Kidney (tissue), 14 donors: ENCODE measurements around the gene SLC39A11. TPM values are rescaled to one million over a fixed set of nuclear protein-coding genes. Genes with fewer than 3 reads are reported as not detected.

Experiments used
- DNase-seq, 5 donors: peaks; one replicate each; pipeline ENCODE4 v3.0.0-alpha.2; 2013 to 2020
- FAIRE-seq: peaks from 2 replicates; lab custom pipeline; 2012; peaks lifted over from hg19 to GRCh38; lab: Jason Lieb, UNC
- H3K27ac ChIP-seq, 2 donors: one replicate each; pipeline ENCODE4 v1.7.0; 2013; ENCODE audit warnings: low read depth in 2 of 2, low read length in 2 of 2, inconsistent platforms in 1 of 2
- H3K27me3 ChIP-seq: one replicate; pipeline ENCODE4 v1.7.1; 2013; ENCODE audit warnings: low read length, inconsistent platforms; ENCODE audit not compliant: control insufficient read depth, insufficient read depth
- H3K36me3 ChIP-seq, 3 donors: one replicate each; pipeline versions ENCODE4 v1.7.0 to v1.7.1; 2013; ENCODE audit warnings: low read length in 3 of 3, control low read depth in 1 of 3, inconsistent platforms in 1 of 3; ENCODE audit not compliant: insufficient read depth in 3 of 3, control insufficient read depth in 2 of 3
- H3K4me1 ChIP-seq, 3 donors: one replicate each; pipeline versions ENCODE4 v1.7.0 to v1.7.1; 2013; ENCODE audit warnings: low read length in 3 of 3, inconsistent platforms in 1 of 3, low read depth in 1 of 3; ENCODE audit not compliant: control insufficient read depth in 2 of 3, insufficient read depth in 2 of 3
- H3K4me3 ChIP-seq, 3 donors: one replicate each; pipeline versions ENCODE4 v1.7.0 to v1.8.1; 2013; ENCODE audit warnings: low read length in 3 of 3, control low read depth in 1 of 3, inconsistent platforms in 1 of 3
- H3K9ac ChIP-seq, 3 donors: one replicate each; pipeline versions ENCODE4 v1.7.0 to v1.7.1; 2013; ENCODE audit warnings: low read length in 3 of 3, control low read depth in 1 of 3, inconsistent platforms in 1 of 3
- H3K9me3 ChIP-seq, 3 donors: one replicate each; pipeline versions ENCODE4 v1.7.0 to v1.7.1; 2013; ENCODE audit warnings: low read length in 3 of 3, control low read depth in 1 of 3, inconsistent platforms in 1 of 3; ENCODE audit not compliant: control insufficient read depth in 2 of 3, insufficient read depth in 1 of 3
- CTCF ChIP-seq: IDR thresholded peaks from 3 replicates; pipeline ENCODE4 v1.5.1; 2012; ENCODE audit warnings: mild to moderate bottlenecking, moderate library complexity, borderline replicate concordance; ENCODE audit not compliant: insufficient read depth; ENCODE audit errors: extremely low read depth
- intact Hi-C: fragments of 100-400 bp; cut with DNase I; formaldehyde crosslinking; loops from one replicate; pipeline ENCODE4 v1.11.1; 2022
- polyA plus RNA-seq: library from polyadenylated mRNA; stranded (reverse); fragments of 350-450 nt; fragmentation: Illumina TruSeq; extraction: RNeasy Lipid Tissue Mini Kit (QIAGEN cat#74804); gene quantifications from one replicate; pipeline ENCODE4 v1.2.3, GENCODE V29; 2014; ENCODE audit warnings: low read depth, low replicate concordance; ENCODE audit not compliant: insufficient read depth
- total RNA-seq: library from RNA; stranded (reverse); fragmentation: NEBNext Ultra II Directional; extraction: Animal tissue kit (Norgen Biotek cat#: 25700); gene quantifications from one replicate; pipeline ENCODE4 v1.2.1, GENCODE V29; 2021
- donor health status: control.
- donor health status: control.
- donor health status: control.
- donor health status: control.
- donor health status: control.
- donor health status: DM: yes; HTN: yes; CAD: no.
- donor health status: Normal renal cell carcinoma (clear cell type).

Gene SLC39A11
- total and polyA plus RNA-seq, 2 donors from 2014 or later: 19.7 to 37.2 TPM

- FAIRE-seq (no peak), DNase-seq (no peak)
- Histone ChIP-seq H3K9me3 (no peaks in the 10 kb centered on the region), H3K36me3 (no peaks in the 10 kb centered on the region), H3K9ac (no peak overlapping the region), H3K4me1 (no peaks in the 10 kb centered on the region), H3K27me3 (no peaks in the 10 kb centered on the region), H3K27ac (no peak overlapping the region), H3K4me3 (no peak overlapping the region)
- no peak for TF ChIP-seq CTCF
- intact Hi-C loops: no loop called here
Observed at GRCh38 chr17:72657467-72658317, 434.8 kb downstream of the SLC39A11 start.

GRCh38 chr17:72656130-72656763 is 436.2 kb downstream of the SLC39A11 start:
- DNase-seq: no peak

GRCh38 chr17:72654706-72655105 is 437.8 kb downstream of the SLC39A11 start:
- Histone ChIP-seq H3K27ac (no peak overlapping the region), H3K27me3 (no peaks in the 10 kb centered on the region), H3K4me3 (no peak overlapping the region), H3K9me3 (no peaks in the 10 kb centered on the region), H3K9ac (no peak overlapping the region), H3K4me1 (no peaks in the 10 kb centered on the region), H3K36me3 (no peaks in the 10 kb centered on the region)
- TF ChIP-seq CTCF: no peak
- intact Hi-C loops: no loop called here
- FAIRE-seq (no peak), DNase-seq (no peak)

More at GRCh38 chr17:72656130-72656763, 436.2 kb downstream of the SLC39A11 start:
- no peaks in the 10 kb centered on the region for H3K27me3 ChIP-seq
- no peak overlapping the region for H3K27ac ChIP-seq
- no peaks in the 10 kb centered on the region for H3K36me3 ChIP-seq
- TF ChIP-seq CTCF: no peak
- H3K4me1 ChIP-seq: no peaks in the 10 kb centered on the region
- H3K9ac ChIP-seq: no peak overlapping the region
- no peaks in the 10 kb centered on the region for H3K9me3 ChIP-seq
- FAIRE-seq: no peak
- no peak overlapping the region for H3K4me3 ChIP-seq
- intact Hi-C loops: no loop called here
